HCT116 (cell line): ENCODE results near the gene FN3KRP. TPM values are rescaled to one million over a fixed set of nuclear protein-coding genes. Genes with fewer than 3 reads are reported as not detected.

Source experiments
- ATAC-seq: fragments of 200-7000 bp; cut with Tn5 transposase; 2 replicates; pipeline ENCODE4 v1.9.1; 2020; ENCODE audit warnings: mild to moderate bottlenecking, moderate library complexity
- BruUV-seq: library from RNA; stranded (reverse); fragments of 400-500 nt; replicated peaks from 2 replicates; lab custom pipeline; 2021; lab: Mats Ljungman, UMichigan
- CTCF ChIA-PET: fragments of 300-600 bp; sonication (Branson Sonifier 250); formaldehyde crosslinking; loops from one replicate; lab custom pipeline; 2021; ENCODE audit warnings: antibody characterized with exemption; lab: Charles Lee
- POLR2A ChIA-PET: fragments of 300-600, 350-600 bp; sonication (Branson Sonifier 250); formaldehyde crosslinking; loops from one replicate; lab custom pipeline; 2021; ENCODE audit warnings: antibody characterized with exemption; lab: Charles Lee
- RAD21 ChIA-PET, 2 experiments: fragments of 300-600 bp; sonication (Branson Sonifier 250); formaldehyde crosslinking; loops; one replicate each; lab custom pipeline; 2023; ENCODE audit warnings: low total read pairs in 2 of 2; ENCODE audit not compliant: uncharacterized antibody in 2 of 2, unreplicated experiment in 2 of 2, low non-redundant PET in 1 of 2; lab: Charles Lee
- DNase-seq: peaks from one replicate; pipeline ENCODE4 v3.0.0-alpha.2; 2010; ENCODE audit warnings: low read depth, low spot score
- H2AFZ ChIP-seq: fragments of 200-600 bp; shearing (Covaris generic), sonication (generic); 2 replicates; pipeline ENCODE4 v1.6.1; 2017; ENCODE audit warnings: low read depth, mixed run types, mixed read lengths, antibody characterized with exemption, low read length; ENCODE audit not compliant: poor library complexity, severe bottlenecking
- H3K27ac ChIP-seq: 2 replicates; pipeline ENCODE4 v1.5.1; 2012; ENCODE audit warnings: low read depth, low read length
- H3K27me3 ChIP-seq: fragments of 200-600 bp; sonication (generic); 2 replicates; pipeline ENCODE4 v1.6.1; 2016; ENCODE audit warnings: mixed run types, low read length, mixed read lengths; ENCODE audit not compliant: insufficient read depth
- H3K36me3 ChIP-seq, 2 experiments: fragments of 200-500 bp in 1 of 2; fragments of 200-600 bp in 1 of 2; sonication (Bioruptor generic) in 1 of 2; sonication (generic) in 1 of 2; 2 replicates each; pipeline versions ENCODE4 v1.5.1 to v1.6.1; 2014 to 2016; ENCODE audit warnings: low read length in 2 of 2, inconsistent platforms in 1 of 2, mixed read lengths in 1 of 2, mixed run types in 1 of 2; ENCODE audit not compliant: insufficient read depth in 2 of 2, control insufficient read depth in 1 of 2
- H3K4me1 ChIP-seq, 2 experiments: fragments of 200-600 bp in 1 of 2; sonication (generic) in 1 of 2; 2 replicates each; pipeline versions ENCODE4 v1.5.1 to v1.6.1; 2012 to 2017; ENCODE audit warnings: low read length in 2 of 2, inconsistent platforms in 1 of 2, mild to moderate bottlenecking in 1 of 2, mixed read lengths in 1 of 2, mixed run types in 1 of 2, moderate library complexity in 1 of 2; ENCODE audit not compliant: insufficient read depth in 2 of 2, control insufficient read depth in 1 of 2
- H3K4me2 ChIP-seq: fragments of 200-600 bp; sonication (generic); 2 replicates; pipeline ENCODE4 v1.6.1; 2017; ENCODE audit warnings: mixed run types, low read length, mixed read lengths
- H3K4me3 ChIP-seq, 2 experiments: fragments of 200-600 bp in 1 of 2; sonication (generic) in 1 of 2; replicated peaks in 1 of 2; 2 replicates each; pipeline ENCODE4 v1.5.1; 2011 to 2016; ENCODE audit warnings: low read length in 2 of 2, control low read depth in 1 of 2, low read depth in 1 of 2, mild to moderate bottlenecking in 1 of 2, mixed read lengths in 1 of 2, mixed run types in 1 of 2
- H3K79me2 ChIP-seq: fragments of 200-600 bp; sonication (generic); 2 replicates; pipeline ENCODE4 v1.6.1; 2017; ENCODE audit warnings: mild to moderate bottlenecking, mixed run types, low read length, moderate library complexity, mixed read lengths; ENCODE audit not compliant: insufficient read depth
- H3K9ac ChIP-seq: fragments of 200-600 bp; sonication (generic); 2 replicates; pipeline ENCODE4 v1.6.1; 2016; ENCODE audit warnings: low read length, mixed read lengths
- H3K9me2 ChIP-seq: fragments of 200-600 bp; sonication (generic), shearing (Covaris generic); 2 replicates; pipeline ENCODE4 v1.6.1; 2017; ENCODE audit warnings: mixed run types, mild to moderate bottlenecking, moderate library complexity; ENCODE audit not compliant: insufficient read depth
- H3K9me3 ChIP-seq, 2 experiments: fragments of 200-500 bp in 1 of 2; fragments of 200-600 bp in 1 of 2; sonication (Bioruptor generic) in 1 of 2; sonication (generic) in 1 of 2; 2 replicates each; pipeline ENCODE4 v1.6.1; 2014 to 2017; ENCODE audit warnings: low read length in 2 of 2, mixed read lengths in 2 of 2, inconsistent platforms in 1 of 2, low read depth in 1 of 2, mild to moderate bottlenecking in 1 of 2, mixed run types in 1 of 2, moderate library complexity in 1 of 2; ENCODE audit not compliant: control insufficient read depth in 1 of 2, insufficient read depth in 1 of 2
- H4K20me1 ChIP-seq: fragments of 200-600 bp; sonication (generic), shearing (Covaris generic); 2 replicates; pipeline ENCODE4 v1.6.1; 2017; ENCODE audit warnings: mixed run types, mild to moderate bottlenecking, moderate library complexity; ENCODE audit not compliant: insufficient read depth
- CBX3 ChIP-seq: IDR thresholded peaks from 2 replicates; pipeline ENCODE4 v1.6.1; 2012; ENCODE audit warnings: low read depth
- EGR1 ChIP-seq: IDR thresholded peaks from 2 replicates; pipeline ENCODE4 v1.6.1; 2012; ENCODE audit warnings: low read depth
- POLR2AphosphoS5 ChIP-seq: IDR thresholded peaks from 2 replicates; pipeline ENCODE4 v1.6.1; 2011; ENCODE audit warnings: mild to moderate bottlenecking, low read depth, low read length, moderate library complexity
- REST ChIP-seq: IDR thresholded peaks from 2 replicates; pipeline ENCODE4 v1.6.1; 2012; ENCODE audit warnings: low read depth
- SP1 ChIP-seq: IDR thresholded peaks from 2 replicates; pipeline ENCODE4 v1.6.1; 2012; ENCODE audit warnings: low read depth
- TCF7L2 ChIP-seq: IDR thresholded peaks from 2 replicates; pipeline ENCODE4 v1.7.0; 2011; ENCODE audit warnings: borderline replicate concordance, inconsistent platforms; ENCODE audit not compliant: insufficient read depth, insufficient read length; ENCODE audit errors: extremely low read depth
- ZFX ChIP-seq: fragments of 450-650 bp; IDR thresholded peaks from 2 replicates; pipeline ENCODE4 v1.6.1; 2017
- intact Hi-C: fragments of 100-400 bp; cut with micrococcal nuclease; formaldehyde crosslinking; loops from 2 replicates; pipeline ENCODE4 v1.10.0; 2022
- total RNA-seq: library from RNA; stranded (reverse); gene quantifications from one replicate; pipeline ENCODE4 v1.2.1, GENCODE V29; 2021; ENCODE audit not compliant: unreplicated experiment

The FN3KRP gene
- total RNA-seq, 1 experiment from 2014 or later: 35.2 TPM

DNA sequence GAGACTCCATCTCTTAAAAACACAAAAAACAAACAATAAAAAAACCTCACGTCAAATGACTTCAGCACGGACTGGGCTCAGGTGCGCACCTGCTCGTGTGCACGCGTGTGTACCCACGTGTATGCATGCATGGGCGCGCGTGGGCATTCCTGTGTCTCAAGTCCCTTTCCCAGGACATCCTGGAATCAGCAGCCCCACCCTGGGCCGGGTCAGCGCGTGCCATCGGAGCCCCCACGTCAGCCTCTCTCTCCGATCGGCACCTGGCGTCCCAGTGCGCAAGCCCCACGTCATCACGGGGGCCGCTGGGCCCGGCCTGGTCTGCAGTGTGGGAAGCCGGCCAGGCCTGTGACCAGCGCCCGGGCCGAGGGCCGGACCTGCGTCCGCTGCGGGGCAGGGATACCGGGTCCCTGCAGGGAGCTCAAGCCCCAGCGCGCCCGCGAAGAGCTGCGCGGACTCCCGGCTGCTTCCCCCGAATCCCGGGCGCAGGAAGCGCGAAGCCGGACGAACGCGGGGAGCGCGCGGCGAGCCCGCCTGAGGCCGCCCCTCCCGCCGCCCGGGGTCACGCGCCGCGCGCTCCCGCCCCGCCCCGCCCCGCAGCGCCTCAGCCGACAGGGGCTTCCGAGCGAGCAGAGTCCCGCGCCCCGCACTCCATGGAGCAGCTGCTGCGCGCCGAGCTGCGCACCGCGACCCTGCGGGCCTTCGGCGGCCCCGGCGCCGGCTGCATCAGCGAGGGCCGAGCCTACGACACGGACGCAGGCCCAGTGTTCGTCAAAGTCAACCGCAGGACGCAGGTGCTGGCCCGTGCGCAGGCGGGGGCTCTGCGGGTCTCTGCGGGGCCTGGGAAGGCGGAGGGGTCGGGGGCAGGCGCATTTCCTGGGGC, 18.7 kb downstream of the FN3KRP start, which contains the start of gene FN3K:
Gene FN3K (plus strand): TSS at position 629 of the 880 bp plus-strand sequence. CDS start 22 bp downstream, at position 651.
- Histone ChIP-seq H3K79me2 (no peaks in the 10 kb centered on the region), H3K27me3 (no peaks in the 10 kb centered on the region), H3K9ac (peak within 1 kb of the TSS; percentile 38), H3K4me2 (peak within 1 kb of the TSS; percentile 66), H2AFZ (no peak within 1 kb of the TSS), H3K4me3 (peak within 1 kb of the TSS; percentile 32 to 46), H3K9me3 (peaks cover 13 to 16% of the 10 kb centered on the region in 2 experiments; a peak in 3 of 4 replicates), H3K27ac (no peak within 1 kb of the TSS; the same call in 1 of the 2 replicates), H3K36me3 (peaks cover 5 to 19% of the 10 kb centered on the region in 2 experiments; a peak in 2 of 4 replicates), H3K9me2 (no peaks in the 10 kb centered on the region), H4K20me1 (no peaks in the 10 kb centered on the region), H3K4me1 (peaks cover 0 to 7% of the 10 kb centered on the region in 2 experiments; a peak in 1 of 4 replicates)
- ChIA-PET RAD21 (no interaction called here), POLR2A (no interaction called here), CTCF (no interaction called here)
- peak; percentile 75 for ATAC-seq
- intact Hi-C loops: no loop called here
- no peak for DNase-seq
- no peak for TF ChIP-seq CBX3
- no peak for TF ChIP-seq EGR1
- 0 out of 2 replicates have a peak, but pooled peaks have one; percentile 9 for TF ChIP-seq ZFX
- no peak for TF ChIP-seq SP1
- no peak for TF ChIP-seq TCF7L2
- peak; percentile 27 for TF ChIP-seq POLR2AphosphoS5
- no peak for TF ChIP-seq REST
- no TSS peak for BruUV-seq
